NB4 (cell line): Measurements from ENCODE around the gene DPPA2.

Experiments
- CTCF ChIP-seq: IDR thresholded peaks from one replicate; pipeline ENCODE4 v1.5.1; 2012; ENCODE audit warnings: low read depth, low read length
- MAX ChIP-seq: IDR thresholded peaks from 2 replicates; pipeline ENCODE4 v1.6.1; 2011; ENCODE audit warnings: low read depth, low read length
- POLR2A ChIP-seq: IDR thresholded peaks from 2 replicates; pipeline ENCODE4 v1.6.1; 2011; ENCODE audit warnings: mild to moderate bottlenecking; ENCODE audit not compliant: insufficient read length; ENCODE audit errors: extremely low read depth

DNA sequence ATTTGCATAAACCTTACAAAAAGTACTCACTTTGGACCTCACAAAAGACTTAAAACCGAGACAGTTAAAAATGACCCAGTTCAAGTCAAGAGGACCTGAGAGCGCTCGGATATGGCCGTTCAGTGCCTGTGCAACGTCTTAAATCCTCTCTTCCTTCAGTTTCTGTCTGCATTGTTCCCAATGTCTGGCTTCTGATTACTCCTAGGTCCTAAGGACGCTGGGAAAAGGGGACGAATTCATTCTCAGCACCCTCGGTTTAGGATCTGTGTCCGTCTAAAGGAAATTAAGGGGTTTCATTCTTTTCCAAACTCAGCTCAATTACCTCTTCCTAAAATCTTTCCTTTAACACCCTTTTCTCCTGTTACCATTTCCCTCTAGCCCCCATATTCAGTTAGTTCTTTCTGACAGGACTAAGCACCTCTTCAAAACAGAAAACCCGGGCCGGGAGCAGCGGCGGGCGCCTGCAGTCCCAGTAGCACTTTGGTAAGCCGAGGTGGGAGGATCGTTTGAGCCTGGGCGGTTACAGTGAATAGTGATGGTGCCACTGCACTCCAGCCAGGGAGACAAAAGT is 20.1 kb upstream of the DPPA2 start:
- TF ChIP-seq POLR2A, result no peak
- TF ChIP-seq CTCF, result no peak
- no peak for TF ChIP-seq MAX
